Esophagus muscularis mucosa (tissue), 4 donors: Measurements from ENCODE around the gene PRKAG2.

Source experiments
- CTCF ChIP-seq, 3 experiments: fragments of 200-600 bp in 2 of 3; fragments of 450-650 bp in 1 of 3; sonication (generic) in 2 of 3; IDR thresholded peaks; one replicate each; pipeline ENCODE4 v1.5.1; 2017 to 2019; ENCODE audit warnings: antibody characterized with exemption in 3 of 3, mild to moderate bottlenecking in 2 of 3, moderate library complexity in 1 of 3
- EP300 ChIP-seq: sonication (generic); formaldehyde crosslinking; IDR thresholded peaks from one replicate; pipeline ENCODE4 v1.6.1; 2017; ENCODE audit warnings: antibody characterized with exemption
- POLR2A ChIP-seq: fragments of 450-650 bp; IDR thresholded peaks from one replicate; pipeline ENCODE4 v1.6.1; 2017; ENCODE audit warnings: antibody characterized with exemption, moderate library complexity, mild to moderate bottlenecking, low read depth
- POLR2AphosphoS5 ChIP-seq, 2 donors: sonication (generic); formaldehyde crosslinking; IDR thresholded peaks; one replicate each; pipeline ENCODE4 v1.6.1; 2017; ENCODE audit warnings: antibody characterized with exemption in 2 of 2

GRCh38 chr7:151851145-151851751 is 25.7 kb downstream of the PRKAG2 start:
- TF ChIP-seq CTCF (IDR thresholded peaks at IDR 0.05) (no peak), EP300 (no peak), POLR2A (no peak), POLR2AphosphoS5 (IDR thresholded peaks at IDR 0.05) (no peak)
